CD1c-positive myeloid dendritic cell (primary cell): Measurements from ENCODE around the gene CHSY1.

Experiments used
- DNase-seq: peaks from one replicate; pipeline ENCODE4 v3.0.0-alpha.2; 2016; ENCODE audit errors: extremely low spot score

CHSY1 gene

DNA sequence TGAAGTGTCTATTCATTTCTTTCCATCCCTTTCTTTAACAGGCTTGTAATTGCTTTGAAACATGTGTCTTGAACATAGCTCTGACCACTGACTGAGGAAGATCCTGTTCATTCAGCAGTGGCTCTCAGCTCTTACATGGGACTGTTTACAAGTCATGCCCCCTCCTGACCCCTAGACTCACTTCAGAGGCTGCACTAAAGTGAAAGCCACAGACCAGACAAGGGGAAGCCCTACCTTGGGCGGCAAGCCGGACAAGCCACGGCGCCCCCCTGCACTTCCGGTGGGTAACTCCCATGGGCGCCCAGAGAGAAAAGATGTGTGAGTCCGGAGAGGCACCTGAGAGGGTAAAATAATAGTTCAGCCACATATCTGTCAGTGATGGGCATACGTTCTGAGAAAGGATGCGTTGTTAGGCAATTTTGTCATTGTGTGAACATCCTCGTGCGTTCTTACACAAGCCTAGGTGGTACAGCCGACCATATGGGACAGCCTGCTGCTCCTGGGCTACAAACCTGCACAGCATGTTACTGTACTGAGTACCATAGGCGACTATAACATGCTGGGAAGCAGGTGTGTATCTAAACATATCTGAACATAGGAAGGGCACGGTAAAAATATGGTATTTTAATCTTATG is 116.2 kb downstream of the CHSY1 start:
- no peak for DNase-seq

DNA sequence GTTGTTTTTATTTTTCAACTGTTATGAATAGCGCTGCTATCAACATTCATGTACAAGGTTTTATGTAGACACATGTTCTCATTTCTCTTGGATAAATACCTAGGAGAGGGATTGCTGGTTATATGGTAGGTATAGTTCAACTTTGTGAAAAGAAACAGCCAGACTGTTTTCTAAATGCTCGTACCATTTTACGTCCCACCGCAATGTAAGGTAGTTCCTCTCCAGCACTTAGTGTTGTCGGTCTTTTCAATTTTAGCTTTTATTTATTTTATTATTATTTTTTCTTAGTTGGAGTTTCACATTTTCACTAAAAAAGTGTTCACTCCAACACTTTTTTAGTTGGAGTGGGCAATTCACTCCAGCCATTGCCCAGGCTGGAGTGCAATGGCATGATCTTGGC is 117.1 kb downstream of the CHSY1 start:
- DNase-seq = no peak

- DNase-seq = no peak
Measured at GRCh38 chr15:101133751-101134261, 118.0 kb downstream of the CHSY1 start.

DNA sequence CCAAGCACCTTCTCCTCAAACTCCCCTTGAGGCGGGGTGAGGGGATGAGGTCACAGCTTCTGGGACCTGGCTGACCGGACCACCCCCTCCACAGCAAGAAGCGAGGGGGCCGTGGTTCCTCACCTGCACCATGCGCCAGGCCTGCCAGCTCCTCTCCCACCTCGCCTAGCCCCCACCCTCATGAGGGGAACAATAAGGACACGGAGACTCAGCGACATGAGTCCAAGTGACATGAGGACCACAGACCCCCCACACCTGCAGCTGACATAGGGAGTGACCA is 118.7 kb downstream of the CHSY1 start:
- no peak for DNase-seq

DNA sequence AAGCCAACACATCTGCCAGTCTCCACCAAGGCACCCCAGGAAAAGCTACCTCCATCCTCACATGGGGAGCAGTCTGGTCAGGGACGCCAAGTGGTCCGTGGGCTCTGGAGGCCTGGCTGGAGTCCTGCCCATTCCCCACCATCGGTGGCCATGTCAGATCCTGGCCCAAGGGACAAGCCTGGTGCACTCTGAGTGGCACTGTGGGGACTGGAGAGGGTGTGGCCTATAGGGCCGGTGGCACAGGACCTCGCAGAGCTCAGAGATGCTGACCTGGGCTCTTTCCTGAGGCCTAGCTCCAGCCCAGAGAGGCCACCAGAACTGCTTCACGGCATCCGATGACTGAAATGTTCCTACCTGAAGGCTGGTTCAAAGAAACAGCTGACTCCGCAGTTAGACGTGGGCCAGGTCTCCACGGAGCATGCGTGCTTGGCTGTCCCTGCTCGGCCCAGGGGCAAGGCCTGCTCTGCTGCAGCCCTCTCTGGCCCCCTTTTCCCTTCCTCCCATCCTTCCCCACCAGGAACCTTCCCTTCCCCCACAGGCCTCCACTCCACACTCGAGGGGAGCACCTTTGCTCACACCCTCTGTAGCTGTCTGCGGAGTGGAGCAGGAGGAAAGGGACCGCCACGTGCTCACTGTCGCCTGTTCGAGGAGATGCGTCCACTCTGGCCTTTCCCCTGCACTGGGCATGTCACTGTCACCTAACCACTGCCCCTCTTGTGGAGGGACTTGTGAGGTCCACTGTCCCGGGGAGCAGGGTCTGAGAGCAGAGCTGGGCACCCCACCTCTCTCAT is 119.3 kb downstream of the CHSY1 start:
- no peak for DNase-seq

GRCh38 chr15:101131489-101132389 is 120.1 kb downstream of the CHSY1 start:
- DNase-seq = no peak

DNA sequence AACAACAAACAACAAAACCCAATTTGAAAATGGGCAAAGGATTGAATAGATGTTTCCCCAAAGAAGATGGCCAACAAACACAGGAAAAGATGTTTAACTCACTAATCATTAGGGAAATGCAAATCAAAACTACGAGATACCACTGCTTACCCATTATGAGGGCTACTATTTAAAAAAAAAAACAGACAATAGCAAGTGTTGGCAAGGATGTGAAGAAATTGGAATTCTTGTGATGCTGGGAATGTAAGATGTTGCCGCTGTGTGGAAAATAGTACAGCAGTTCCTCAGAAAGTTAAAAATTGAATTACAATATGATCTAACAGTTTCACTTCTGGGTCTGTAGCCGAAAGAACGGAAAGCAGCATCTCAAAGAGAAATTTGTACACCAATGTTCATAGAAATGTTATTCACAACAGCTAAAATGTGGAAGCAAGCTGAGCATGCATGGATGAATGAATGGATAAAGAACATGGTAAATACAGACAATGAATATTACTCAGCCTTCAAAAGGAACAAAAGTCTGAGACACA is 121.9 kb downstream of the CHSY1 start:
- DNase-seq = peak; percentile 55

DNA sequence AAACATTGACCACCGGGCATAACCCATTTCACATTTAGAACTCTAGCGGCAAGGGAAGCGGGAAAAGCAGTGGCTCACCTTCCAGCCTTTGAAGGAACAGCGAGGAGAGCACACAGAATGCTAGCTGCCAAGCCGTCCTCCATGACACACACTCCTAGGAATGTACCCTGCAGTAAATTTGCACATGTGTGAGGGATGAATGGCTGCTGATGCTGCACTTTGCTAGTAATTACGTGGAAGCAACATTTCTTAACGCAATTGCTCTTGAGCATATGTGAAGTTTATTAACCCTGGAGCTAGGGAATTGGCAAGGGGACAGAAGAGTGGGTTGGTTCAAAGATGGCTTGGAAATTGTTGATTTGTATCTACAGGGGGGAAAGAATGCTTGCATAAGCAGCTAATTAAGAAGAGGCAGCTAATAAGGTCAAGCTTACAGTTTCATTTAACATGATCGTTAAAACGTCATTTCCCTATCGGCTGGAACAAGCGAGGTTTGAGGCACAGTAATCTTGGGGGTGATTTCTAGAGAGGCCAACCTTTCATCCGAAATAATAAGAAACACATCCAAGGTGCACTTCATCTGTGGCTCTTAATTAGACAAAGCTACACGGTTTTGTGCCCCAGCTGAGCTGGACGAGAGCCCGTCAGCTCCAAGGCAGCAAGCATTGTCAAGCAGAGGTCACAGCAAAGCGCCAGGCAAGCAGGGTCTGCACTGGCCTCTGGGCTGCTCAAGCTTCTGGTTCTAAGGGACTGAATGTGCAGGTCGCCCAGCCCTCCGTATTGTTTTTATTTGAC is 123.4 kb downstream of the CHSY1 start:
- no peak for DNase-seq

- peak; percentile 41 for DNase-seq
Measured at GRCh38 chr15:101127506-101128076, 124.3 kb downstream of the CHSY1 start.

DNA sequence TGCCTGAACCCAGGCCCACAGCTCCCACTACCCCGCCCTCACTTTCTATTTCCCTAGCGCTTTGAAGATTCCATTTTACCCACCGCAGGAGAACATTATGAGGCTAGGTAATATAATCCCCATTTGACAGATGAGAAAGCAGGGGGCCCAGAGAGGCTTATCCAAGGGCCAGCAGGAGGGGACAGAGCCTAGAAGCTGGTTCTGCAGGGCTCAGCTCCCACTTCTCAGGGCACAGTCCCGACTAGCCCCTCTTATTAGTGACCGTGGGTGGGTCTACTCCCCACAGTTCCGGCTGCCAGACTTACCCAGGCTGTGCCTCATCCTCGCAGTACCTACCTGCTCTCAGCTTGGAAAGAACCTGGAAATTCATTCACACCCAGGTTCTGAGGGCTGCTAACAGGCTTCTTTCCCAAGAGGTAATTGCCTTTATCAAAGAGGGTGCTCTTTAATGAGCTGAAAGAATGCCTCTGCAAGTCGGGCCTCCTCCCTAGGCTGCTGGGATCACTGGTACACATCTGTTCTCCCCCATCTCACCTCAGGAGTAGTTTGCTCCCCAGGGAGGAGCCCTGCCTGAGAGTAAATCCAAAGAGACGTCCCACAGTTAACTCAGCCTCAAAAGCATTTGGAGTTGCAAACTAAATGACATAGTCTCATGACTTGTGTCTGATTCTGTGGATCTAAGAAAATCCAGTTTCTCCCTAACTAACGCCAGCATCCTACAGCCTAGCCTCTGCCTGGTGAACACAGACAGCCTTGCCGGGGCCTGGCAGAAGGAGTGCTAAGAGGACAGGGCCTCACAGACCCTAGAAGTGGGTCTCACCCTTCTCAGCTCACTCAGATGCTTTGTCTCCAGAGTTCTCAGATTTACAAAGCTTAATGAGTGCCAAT is 125.0 kb downstream of the CHSY1 start:
- no peak for DNase-seq

DNA sequence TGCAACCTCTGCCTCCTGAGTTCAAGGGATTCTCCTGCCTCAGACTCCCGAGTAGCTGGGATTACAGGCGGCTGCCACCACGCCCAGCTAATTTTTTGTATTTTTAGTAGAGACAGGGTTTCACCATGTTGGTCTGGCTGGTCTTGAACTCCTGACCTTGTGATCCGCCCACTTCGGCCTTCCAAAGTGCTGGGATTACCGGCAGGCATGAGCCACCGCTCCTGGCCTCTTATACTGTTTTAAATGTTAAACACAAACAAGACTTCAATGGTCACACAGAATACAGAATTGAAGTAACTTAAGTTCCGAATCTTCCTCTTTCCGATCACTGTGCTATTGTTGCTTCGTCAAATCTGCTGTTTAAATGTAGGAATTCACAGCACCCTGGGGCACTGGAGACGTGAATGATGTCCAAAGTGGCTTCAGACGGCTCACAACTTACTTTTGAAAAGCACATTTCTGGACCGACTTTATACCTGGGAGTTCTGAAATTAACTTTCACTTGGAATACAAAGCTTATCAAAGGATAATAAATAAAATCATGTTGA is 125.9 kb downstream of the CHSY1 start:
- peak; percentile 21 for DNase-seq
